NCI-H2081 (cell line): ENCODE results near the gene MICAL3.
A peak's percentile ranks its signal among the peaks of the same experiment; 100 is the strongest.

Experiments used
- DNase-seq, 2 experiments: peaks; one replicate each; lab custom pipeline; 2025; lab: John Stamatoyannopoulos, UW

The MICAL3 gene

GRCh38 chr22:17972385-17973191 is 51.8 kb downstream of the MICAL3 start:
- DNase-seq, result no peak

- DNase-seq, result no peak
Observed at GRCh38 chr22:17971711-17972110, 52.6 kb downstream of the MICAL3 start.

GRCh38 chr22:17970201-17970708 is 54.1 kb downstream of the MICAL3 start:
- DNase-seq, result no peak

- DNase-seq, result no peak
Observed at GRCh38 chr22:17969701-17970113, 54.7 kb downstream of the MICAL3 start.

GRCh38 chr22:17968126-17968525 is 56.2 kb downstream of the MICAL3 start:
- DNase-seq, result peak in 1 of 2 experiments; percentile 16

- no peak for DNase-seq
Observed at GRCh38 chr22:17966403-17966717, 58.0 kb downstream of the MICAL3 start.

- no peak for DNase-seq
Observed at GRCh38 chr22:17965538-17966402, 58.6 kb downstream of the MICAL3 start.

- no peak for DNase-seq
Observed at GRCh38 chr22:17964643-17965042, 59.7 kb downstream of the MICAL3 start.

GRCh38 chr22:17964156-17964555 is 60.2 kb downstream of the MICAL3 start:
- DNase-seq, result no peak

- no peak for DNase-seq
Observed at GRCh38 chr22:17963015-17963414, 61.3 kb downstream of the MICAL3 start.

GRCh38 chr22:17962168-17962567 is 62.2 kb downstream of the MICAL3 start:
- no peak for DNase-seq

- no peak for DNase-seq
Observed at GRCh38 chr22:17961446-17961729, 63.0 kb downstream of the MICAL3 start.

- no peak for DNase-seq
Observed at GRCh38 chr22:17960695-17961445, 63.5 kb downstream of the MICAL3 start.

GRCh38 chr22:17960011-17960410 is 64.3 kb downstream of the MICAL3 start:
- DNase-seq, result no peak

GRCh38 chr22:17958166-17958565 is 66.2 kb downstream of the MICAL3 start:
- DNase-seq, result no peak

GRCh38 chr22:17957693-17958092 is 66.7 kb downstream of the MICAL3 start:
- no peak for DNase-seq

GRCh38 chr22:17957204-17957603 is 67.2 kb downstream of the MICAL3 start:
- no peak for DNase-seq

- no peak for DNase-seq
Observed at GRCh38 chr22:17956630-17957029, 67.7 kb downstream of the MICAL3 start.

GRCh38 chr22:17955590-17956379 is 68.6 kb downstream of the MICAL3 start:
- no peak for DNase-seq

GRCh38 chr22:17954860-17955587 is 69.3 kb downstream of the MICAL3 start:
- no peak for DNase-seq
